Middle frontal gyrus (tissue), 1 donor: ENCODE measurements around the gene EHMT1.

Experiments used
- DNase-seq: peaks from one replicate; pipeline ENCODE4 v3.0.0-alpha.2; 2015; ENCODE audit warnings: low spot score; ENCODE audit errors: extremely low spot score

The EHMT1 gene

DNA sequence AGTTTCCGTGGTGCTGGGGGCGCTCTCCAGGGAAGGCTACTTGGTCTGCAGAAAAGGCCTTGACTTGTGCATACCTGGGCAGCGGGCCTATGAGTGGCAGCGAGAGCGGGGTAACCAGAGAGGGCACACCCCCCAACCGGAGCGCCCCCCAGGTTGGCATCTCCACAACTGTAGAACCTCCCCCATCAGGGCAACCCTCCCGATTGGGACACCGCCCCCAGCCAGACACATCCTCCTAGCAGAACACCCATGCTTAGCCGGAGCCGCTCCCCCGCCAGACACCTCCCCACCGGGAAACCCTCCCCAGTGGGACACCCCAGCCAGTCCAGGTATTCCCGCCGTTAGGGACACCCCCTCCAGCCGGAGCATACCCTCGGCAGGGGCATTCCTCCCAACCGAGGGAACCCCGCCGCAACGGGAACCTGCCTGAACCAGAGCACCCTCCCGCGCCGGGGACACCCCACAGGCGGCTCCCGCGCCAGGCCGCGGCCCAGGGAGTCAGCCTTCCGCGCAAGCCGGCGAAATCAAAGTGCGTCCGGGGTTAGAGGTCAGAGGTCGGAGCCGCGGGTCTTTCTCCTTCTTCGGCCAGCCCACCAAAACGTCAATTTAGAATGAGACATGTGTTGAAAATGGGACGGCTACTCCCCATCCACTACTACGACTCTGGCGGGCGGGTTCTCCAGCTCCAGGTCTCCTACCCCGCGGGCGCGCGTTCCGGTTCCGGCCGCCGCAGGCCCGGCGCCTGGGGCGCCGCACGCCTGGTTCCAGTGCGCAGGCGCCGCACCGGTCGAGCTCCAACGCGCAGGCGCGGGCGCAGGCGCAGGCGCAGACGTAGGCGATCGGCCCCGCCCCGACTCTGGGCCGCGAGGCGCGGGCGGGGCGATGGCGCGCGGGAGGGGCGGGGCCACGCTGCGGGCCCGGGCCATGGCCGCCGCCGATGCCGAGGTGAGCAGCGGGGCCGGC, at the start of gene EHMT1:
TSS of gene EHMT1 (plus strand) at position 901 of the 963 bp plus-strand sequence. CDS start at position 925, 24 bp downstream.
- peak; percentile 81 for DNase-seq

DNA sequence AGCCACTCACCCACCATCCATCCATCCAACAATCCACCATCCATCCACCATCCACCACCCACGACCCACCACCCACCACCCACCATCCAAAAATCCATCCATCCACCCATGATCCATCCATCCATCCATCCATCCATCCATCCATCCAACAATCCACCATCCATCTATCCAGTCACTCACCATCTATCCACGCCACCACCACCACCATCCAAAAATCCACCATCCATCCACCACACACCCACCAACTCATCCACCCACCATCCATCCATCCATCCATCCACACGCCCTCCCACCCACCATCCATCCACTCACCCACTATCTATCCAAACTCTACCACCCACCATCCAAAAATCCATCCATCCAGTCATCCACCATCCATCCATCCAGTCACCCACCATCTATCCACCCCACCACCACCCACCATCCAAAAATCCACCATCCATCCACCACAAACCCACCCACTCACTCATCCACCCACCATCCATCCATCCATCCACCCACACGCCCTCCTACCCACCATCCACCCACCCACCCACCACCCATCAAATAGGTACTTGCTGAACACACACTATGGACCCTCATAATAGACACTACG, 49.1 kb upstream of the EHMT1 start:
- no peak for DNase-seq

DNA sequence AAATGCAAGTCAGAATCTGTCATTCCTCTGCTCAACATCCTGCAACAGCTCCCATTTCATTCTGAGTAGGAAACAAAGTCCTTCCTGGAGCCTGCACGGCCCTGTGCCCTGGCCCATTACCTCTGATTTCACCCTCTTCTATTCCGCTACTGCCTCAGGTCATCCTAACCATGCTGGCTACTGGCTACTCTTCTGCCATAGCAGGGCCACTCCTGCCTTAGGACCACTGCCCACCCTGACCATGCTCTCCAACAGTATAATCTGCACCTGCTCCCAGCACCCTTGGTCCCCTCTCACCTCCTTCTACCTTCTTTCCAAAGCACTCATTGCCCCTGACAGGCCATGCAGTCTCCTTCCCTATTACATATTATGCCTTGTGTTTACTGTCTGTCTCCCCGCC, 48.2 kb upstream of the EHMT1 start:
- no peak for DNase-seq

DNA sequence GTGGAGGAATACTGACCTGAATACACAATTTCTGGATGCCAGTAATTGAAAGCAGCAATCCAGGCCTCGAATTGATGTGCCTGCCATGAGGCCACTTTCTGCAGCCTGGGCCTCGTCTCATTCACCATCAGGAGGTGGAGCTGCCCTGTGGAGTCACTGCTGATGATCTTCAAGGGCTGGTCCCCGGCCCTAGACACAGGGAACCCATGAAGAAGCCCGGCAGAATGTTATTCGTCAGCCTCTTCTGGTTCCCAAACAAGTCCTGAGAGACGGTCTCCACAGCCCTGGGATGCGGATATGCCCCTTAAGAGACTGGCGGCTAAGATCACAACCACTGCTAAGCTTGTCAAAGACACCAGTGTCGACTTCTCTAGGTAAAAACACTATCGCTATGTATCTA, 44.6 kb upstream of the EHMT1 start:
- DNase-seq: no peak

DNA sequence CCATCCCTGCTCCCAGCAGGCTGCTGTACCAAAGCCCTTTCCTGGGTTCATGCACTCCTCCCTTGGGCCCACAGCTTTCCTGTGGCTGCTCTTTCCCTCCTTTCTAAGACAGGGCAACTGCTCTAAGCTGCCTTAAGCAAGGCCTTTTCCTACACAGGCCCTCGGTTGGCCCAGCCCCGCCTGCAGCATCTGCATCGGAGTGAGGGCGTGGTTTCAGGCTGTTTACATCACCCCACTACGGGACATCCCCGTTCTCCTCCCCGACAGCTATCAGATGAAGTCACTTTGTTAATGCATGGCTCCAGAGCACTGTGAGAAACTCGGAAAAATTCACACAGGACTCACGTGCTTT, 43.5 kb upstream of the EHMT1 start:
- DNase-seq: no peak

DNA sequence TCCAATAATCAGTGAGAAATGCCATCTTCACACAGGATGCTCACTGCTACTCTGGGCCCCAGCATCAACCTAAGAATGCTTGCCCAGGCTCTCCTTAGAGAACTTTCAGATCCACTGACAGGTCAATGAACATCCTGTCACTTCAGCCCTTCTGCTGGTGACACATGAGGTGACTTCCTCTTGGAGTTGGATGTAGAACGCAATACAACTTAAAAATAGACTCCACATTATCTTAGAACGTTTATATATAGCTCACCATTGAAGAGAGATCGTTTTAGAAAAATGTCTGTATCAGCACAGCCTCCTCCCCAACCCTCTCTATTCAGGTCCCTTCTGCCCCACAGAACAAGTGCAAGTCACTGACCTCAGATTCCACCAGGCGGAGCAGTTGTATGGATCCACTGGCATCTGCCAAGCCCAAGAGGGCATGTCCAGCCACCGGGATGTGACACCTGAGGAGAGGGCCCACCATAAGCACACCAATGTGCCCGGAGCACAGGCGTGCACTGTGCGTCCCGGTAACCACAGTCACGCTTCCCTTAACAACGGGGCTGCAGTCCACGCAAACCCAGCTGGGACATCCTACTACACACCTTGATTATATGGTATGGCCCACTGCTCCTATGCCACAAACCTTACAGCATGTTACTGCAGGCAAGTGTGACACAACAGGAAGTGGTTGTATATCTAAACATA, 42.9 kb upstream of the EHMT1 start:
- DNase-seq: no peak

DNA sequence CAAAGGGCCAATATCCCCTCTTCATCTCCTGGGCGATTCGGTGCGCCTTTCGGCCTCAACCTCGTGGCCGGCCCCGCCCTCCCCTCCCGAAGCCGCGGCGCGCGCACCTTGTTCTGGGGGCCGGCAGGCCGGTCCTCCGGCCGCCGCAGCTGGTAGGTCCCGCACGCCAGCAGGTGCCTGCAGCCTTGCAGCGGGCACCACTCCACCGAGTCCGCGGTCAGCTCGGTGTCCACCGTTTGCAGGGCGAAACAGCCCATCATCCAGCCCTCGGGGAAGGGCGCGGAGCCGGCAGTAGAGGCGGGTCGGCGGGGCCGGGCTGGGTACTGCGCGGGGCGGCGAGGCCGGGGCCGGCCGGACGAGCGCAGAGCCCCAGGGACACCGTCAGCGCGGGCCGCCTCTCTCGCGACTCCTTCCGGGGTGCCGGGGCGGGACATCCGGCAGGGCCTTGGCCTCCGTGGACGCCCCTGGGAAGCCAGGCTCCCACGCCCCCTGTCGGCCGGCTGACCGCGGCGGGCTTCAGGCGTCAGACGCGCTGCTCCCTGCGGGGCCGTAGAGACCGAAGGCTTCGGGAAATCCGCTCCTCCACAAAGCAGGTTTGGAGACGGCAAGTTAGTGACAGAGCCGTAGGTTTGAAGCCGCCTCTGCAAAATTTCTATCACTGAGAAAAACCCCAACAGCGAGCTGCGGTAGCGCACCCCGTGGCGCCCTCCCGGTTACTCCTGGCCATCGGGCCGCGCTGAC, 40.1 kb upstream of the EHMT1 start, which contains the start of gene DPH7:
TSS of gene DPH7 (minus strand) at position 408 of the 741 bp plus-strand sequence. CDS start at position 260, 148 bp downstream.
- peak; percentile 91 for DNase-seq

DNA sequence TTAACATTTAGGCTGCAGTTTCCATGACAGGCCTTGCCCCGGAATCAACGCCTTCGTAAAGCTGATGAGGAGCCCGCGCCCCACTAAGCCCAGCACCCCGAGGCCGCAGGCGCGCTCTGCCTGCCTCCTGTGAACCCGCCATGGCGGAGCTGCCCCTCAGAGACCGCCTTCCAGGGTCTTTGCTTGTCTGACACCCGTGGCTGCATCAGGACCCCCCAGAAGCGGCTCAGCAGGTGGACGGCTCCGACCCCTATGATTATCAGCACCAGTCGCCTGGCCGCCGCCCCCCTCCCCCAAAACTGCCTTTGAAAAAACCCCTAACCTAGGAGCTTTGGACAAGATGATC, 39.6 kb upstream of the EHMT1 start:
- no peak for DNase-seq

DNA sequence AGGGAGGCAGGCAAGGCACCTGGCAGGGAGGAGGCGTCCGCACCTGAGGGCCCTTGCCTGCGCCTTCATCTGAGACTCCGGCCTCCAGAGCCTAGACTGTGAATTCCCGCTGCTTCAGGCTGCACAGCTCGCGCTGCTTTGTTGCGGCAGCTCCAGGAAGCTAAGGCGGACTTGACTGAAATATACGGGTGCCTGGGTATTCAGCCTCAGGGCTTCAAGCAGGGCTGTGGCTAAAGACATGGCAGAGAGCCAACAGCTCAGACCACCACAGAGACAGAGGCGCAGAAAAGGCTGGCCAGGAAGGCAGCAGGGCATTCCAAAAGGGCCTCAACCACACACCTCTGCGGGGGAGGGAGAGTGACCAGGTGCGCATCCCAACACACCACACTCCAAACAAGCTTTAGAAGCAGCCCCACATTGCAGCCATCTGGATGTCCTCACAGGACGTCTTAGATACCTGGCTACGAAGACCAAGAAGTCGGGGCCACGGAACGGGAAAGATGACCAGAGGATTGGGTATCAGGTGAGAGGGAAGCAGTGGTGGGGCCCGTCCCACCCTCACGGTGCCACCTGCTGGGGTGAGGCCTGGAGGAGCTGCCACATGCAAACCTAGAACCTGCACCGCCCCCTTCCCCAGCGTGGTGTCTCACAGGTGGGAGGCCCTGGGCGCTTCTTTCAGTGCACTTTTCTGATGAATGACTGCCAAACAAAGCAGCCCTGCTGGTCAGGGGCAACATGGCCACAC, 38.4 kb upstream of the EHMT1 start:
- DNase-seq: no peak

DNA sequence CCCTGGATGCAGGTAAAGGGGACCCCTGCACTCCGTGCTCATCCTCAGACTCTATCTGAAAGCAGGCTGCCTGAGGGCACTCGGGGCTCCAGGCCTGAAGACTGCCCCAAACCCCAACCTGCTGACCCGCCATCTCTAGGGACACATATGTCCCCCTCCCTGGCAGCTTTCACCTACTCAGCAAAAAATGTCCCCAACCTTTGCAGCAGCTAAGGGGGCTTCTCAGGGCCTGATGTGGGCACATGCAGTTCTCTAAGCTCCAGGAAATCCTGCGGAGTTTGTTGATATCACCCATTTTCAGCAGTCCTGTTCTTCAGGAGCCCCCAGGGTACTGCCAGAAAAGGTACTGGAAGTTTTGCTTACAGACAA, 37.9 kb upstream of the EHMT1 start:
- DNase-seq: no peak

DNA sequence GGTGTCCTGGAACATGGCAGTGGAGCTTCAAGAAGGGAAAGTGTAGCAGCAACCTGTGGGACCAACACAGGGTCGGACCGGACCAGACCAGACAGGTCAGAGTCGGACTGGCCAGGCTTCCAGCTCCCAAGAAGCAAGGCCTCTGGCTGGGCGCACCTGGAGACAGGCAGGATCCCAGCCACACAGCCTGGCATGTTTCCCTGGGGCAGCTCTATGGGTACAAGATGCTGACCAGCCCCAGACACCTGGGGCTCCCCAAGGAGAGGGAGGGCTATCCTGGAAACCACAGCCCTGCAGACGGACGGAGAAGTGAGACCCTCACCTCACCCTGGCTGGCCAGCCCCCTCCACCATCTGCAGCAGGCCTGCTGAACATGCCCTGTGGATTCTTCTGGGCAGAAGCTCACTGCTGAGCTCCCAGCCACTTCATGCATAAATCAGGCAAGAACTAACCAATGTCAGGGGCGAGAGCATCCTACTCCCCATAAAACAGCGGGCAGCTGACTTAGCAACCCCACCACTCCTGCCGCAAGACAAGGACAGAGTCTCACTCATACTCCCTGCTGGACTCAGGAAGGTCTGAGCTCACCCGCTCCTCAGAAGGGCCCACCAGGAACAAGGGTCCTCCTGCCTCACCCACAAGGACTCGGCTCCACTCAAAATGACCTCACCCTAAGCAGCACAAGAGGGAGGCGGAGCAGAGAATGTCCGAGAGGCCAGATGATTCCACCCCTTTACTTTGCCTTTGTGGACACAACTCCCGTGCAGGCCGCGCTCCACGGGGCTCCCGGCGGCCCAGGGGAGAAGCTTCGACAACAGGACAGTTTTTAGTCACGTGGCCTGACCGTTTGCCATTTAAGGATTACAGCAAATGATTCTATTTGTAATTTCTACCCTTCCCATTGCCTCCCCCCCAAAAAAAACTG, 37.2 kb upstream of the EHMT1 start:
- no peak for DNase-seq

DNA sequence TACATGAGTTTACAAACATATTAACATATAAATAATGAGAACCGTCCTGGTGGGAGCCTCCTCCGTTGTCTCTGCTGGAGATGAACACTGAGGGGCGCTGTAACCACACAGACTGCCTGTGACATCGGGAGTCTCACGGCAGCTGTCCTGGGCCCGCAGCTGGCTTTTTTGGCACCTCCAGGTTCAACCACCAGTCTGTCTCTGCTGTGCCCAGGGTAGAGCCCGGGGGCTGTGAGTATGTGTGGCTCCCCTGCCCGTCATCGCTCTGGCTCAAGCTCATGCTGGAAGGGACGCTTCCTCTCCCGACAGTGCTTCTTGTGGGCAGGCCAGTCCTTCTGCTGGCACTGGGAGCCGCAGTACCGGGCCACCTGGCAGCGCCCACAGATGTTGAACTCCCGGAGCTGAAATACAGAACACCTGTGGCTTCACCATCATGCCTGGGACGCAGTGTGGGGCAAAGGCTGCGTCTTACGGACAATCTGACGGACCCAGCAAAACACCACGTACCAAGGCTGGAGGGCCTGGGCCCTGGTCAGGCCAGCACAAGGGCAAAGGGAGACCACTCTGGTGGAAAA, 36.4 kb upstream of the EHMT1 start:
- no peak for DNase-seq

DNA sequence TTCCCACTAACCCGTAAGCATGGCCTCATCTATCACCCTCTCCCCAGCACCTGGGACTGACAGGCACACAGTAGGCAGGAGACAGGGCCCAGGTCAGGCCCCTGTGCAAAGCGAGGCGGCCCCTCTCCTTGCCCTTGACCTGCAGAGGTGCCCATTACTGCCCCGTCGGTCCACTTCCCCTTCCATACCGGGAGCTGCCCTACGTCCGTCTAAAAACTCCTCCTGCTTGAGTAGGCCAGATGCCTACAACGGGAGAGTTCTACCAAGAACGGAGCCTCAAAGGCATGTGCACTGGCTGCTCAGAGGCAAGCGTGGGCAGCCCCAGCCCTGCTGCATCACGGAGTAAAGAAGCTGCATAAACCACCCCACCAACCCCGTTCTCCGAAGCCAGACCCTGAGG, 35.5 kb upstream of the EHMT1 start:
- no peak for DNase-seq

DNA sequence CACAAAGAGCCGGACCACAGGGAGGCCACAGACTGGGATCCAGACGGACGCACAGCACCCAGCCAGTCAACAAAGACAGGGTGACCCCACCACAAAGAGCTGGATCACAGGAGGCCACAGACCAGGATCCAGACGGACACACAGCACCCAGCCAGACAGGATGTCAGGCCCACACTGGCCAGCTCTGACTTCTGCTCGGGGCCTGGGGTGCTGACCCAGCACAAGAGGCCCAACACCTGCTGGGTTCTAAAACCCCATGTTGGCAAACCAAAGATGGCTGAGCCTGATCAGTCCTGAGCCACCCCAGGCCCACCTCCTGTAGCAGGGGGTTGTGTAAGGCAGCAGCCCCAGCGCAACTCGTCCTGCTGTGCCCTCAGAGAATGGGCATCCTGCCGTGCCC, 34.8 kb upstream of the EHMT1 start:
- no peak for DNase-seq

DNA sequence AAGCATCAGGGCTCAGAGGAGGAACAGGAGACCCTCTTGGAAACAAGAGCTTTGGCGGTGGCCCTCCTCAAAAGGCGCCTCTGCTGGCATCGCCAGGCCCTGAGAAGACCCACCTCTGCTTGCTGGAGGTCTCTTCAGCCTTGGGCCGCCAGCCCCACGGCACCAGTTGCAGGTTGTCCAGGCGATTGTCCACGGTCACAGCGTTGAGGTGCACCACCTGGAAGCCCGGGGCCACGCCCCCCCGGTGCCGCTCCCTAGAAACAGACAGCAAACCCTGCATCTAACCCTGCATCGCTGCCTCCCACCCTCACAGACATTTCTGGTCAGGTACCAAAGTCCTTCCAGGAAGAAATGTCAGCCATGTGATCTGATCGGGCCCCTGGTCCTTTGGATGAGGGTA, 32.0 kb upstream of the EHMT1 start:
- no peak for DNase-seq

DNA sequence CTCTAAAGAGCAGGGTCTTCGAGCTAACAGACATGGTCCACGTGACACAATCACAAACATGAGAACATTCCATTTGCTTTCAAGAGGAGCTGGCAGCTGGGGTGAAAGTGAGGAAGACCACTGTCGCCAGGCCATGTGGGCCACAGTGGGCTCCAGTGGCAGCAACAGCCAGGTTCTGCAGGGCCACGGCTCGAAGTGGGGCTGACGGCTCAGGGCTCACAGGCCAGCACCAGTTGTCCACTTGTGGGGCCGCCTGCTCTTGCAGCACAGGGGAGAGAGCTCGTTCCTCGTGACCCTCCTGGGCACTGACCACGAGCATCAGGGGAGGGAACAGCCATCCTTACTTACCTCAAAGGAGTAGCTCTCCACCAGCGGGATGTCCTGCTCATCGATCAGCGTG, 30.5 kb upstream of the EHMT1 start:
- DNase-seq: no peak

DNA sequence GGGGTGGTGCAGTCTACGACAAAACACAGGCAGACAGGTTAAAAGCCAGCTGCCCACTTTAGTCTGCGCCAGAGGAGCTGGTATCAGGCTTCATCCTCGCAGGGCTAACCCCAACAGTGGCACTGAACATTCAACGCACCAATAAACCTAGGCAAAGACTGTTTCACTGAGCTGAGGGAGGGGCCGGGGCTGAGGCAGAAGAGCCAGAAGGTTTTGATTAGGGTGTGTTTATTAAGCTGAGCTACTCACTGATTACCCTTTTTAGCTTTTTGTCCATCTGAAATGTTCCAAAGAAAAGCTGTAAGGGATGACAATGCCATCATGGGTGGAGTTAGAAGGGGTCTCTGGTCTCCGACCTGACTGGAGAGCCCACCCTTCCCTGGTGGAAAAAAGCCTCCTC, 29.9 kb upstream of the EHMT1 start:
- no peak for DNase-seq

DNA sequence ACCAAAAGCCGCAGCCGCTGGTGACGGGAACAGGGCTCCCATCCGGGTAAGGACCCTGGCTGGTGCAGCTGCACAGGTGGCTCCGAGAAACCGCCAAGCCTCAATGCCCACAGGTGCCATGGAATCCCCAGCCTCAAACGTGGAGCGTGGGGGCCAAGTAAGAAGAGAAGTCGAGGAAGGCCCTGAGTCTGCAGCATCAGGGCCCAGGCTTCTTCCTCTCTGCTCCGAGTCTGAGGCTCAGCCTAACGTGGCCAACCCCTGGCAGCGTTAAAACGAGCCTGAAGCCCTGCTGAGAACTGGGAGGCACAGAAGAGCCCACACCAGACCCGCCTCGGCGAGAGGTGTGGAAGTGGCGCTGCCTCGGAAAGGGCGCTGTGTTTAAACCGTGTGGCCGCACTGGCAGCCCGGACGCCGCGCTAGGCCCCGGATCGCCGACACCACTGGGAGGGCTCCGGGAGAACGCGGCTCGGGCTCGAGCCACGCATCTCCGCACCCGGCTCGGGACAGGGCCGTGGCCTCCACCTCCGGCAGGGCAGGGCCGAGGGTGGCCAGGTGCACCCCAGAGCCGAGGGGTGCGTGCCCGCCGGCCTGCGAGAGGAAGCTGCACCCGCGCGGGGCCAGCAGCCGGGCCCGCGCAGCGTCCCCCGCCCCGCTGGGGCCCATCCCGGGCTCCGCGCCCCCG, 29.2 kb upstream of the EHMT1 start:
- no peak for DNase-seq

DNA sequence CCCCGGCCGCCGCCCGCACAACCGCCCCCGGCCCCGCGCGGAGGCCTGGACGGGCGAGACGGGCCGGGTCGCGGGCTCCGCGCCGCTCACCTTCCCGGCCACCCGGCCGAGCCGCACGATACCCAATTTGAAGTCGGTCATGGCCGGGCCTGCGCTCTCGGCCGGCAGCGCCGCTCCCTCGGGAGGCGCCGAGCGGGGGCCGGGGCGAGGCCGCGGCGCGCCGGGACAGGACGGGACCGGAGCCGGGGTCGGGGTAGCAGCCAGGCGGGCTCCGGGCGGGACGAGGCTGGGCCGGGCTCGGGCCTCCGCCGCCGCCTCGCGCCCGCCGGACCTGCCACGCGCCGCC, 28.7 kb upstream of the EHMT1 start:
- no peak for DNase-seq
